ENCODE results near the gene POU4F1.

DNA sequence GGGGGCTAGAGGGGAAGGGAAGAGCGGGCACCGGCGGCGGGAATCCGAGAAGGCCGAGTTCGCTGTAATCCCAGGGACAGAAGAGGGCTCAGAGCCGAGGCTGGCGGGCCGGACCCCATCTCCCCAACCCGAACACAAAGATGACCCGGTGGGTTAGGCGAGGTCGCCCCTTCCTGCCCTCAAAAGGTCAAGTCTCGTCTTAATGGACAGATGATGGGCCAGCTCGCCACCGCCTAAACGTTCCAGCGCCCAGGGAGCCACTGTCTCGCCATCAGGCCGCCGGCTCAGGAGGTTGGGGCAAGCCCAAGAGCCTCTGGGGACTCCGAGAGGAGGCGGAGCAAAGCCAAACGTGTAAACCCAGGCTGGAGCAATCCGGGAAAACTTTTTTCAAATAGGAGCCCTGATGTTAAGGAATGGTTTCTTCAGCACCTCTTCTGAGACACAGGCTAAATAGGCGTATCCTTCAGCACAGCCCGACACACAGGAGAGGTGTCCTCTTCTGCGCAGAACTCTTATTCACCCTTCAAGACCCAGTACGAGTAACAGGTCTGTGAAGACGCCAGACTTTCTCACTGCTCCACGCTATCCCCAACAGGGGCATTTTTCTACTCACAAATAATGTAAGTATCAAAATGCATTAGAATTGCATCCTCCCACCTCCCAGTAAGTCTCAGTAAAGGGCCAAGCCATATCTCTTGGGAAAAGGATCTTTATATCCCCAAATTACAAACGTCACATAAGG is 6.3 kb upstream of the POU4F1 start:
- TF ChIP-seq EZH2phosphoT487 (IDR thresholded peaks at IDR 0.05; ENCODE audit: insufficient read depth, low read depth) = no peak; the same call in 1 of the 2 replicates
- TF ChIP-seq EZH2 (IDR thresholded peaks at IDR 0.05; ENCODE audit: insufficient read depth, poor library complexity, severe bottlenecking) = peak; percentile 81

Measured in GM23248 (cell line).